H1 (cell line): ENCODE results near the gene EXTL2.

Experiments used
- CEBPB ChIP-seq: IDR thresholded peaks from 2 replicates; pipeline ENCODE4 v1.6.1; 2012; ENCODE audit warnings: low read depth, low read length
- E2F6 ChIP-seq: IDR thresholded peaks from 2 replicates; pipeline ENCODE4 v1.6.1; 2012; ENCODE audit warnings: inconsistent platforms
- POLR2A ChIP-seq, 2 experiments: IDR thresholded peaks; 1 replicate in 1 of 2; 2 replicates in 1 of 2; pipeline ENCODE4 v1.6.1; 2011; ENCODE audit warnings: low read depth in 2 of 2, low read length in 2 of 2, mild to moderate bottlenecking in 2 of 2; ENCODE audit errors: control extremely low read depth in 1 of 2

DNA sequence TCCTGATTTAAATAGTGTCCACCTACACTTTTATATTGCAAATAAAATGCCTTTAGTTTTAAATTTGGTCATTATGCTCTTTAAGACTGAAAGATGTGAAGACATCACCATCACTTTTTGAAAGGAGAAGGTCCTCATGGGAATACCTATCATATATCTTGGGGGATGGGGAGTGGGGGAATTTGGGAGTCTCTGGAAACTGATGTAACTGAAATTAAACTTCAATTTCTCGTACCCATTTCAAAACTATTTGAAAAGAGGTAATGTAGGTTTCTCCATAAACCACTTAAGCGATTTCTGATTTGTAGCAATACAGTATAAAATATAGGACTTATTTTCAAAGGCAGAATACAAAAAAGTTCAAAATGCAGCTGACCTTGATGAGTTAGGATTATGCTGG, 924 bp downstream of the EXTL2 start:
- TF ChIP-seq CEBPB (no peak), E2F6 (no peak), POLR2A (IDR thresholded peaks at IDR 0.05; ENCODE audit: control extremely low read depth in 1 of 2, low read depth in 2 of 2, low read length in 2 of 2) (no peak)
